HepG2 (cell line): ENCODE measurements around the gene LZTR1. TPM values are rescaled to one million over a fixed set of nuclear protein-coding genes. Genes with fewer than 3 reads are reported as not detected.
"Not testable (repeated sequence)": the region's sequence is repeated elsewhere in the genome, so short reads cannot be mapped to it uniquely, and the experiment has no call there.

ENCODE experiments used
- ATAC-seq: fragments of 200-7000 bp; cut with Tn5 transposase; 3 replicates; pipeline ENCODE4 v1.9.1; 2020; ENCODE audit warnings: mild to moderate bottlenecking, moderate library complexity
- BruUV-seq: library from RNA; stranded (reverse); fragments of 400-500 nt; replicated peaks from 2 replicates; lab custom pipeline; 2021; lab: Mats Ljungman, UMichigan
- CTCF ChIA-PET: fragments of 300-600 bp; formaldehyde crosslinking; extraction: SDS; loops from one replicate; lab custom pipeline; 2021; ENCODE audit warnings: low total read pairs, inconsistent platforms, low intra/inter-chr PET ratio; lab: Yijun Ruan, JAX
- POLR2A ChIA-PET: fragments of 350-600 bp; sonication (Branson Sonifier 250); formaldehyde crosslinking; loops from one replicate; lab custom pipeline; 2020; ENCODE audit warnings: antibody characterized with exemption, inconsistent platforms; lab: Yijun Ruan, JAX
- DNase-seq: peaks from one replicate; pipeline ENCODE4 v3.0.0-alpha.2; 2015; ENCODE audit warnings: low spot score
- FAIRE-seq: peaks from 3 replicates; lab custom pipeline; 2011; peaks lifted over from hg19 to GRCh38; lab: Jason Lieb, UNC
- H2AFZ ChIP-seq: one replicate; pipeline ENCODE4 v1.6.1; 2011; ENCODE audit warnings: low read length, inconsistent platforms
- H3K27ac ChIP-seq: fragments of 300-600 bp; 3 replicates; pipeline ENCODE4 v1.8.0; 2011; ENCODE audit warnings: mixed run types, mild to moderate bottlenecking, mixed read lengths, low read length, inconsistent platforms; ENCODE audit not compliant: insufficient read depth; ENCODE audit errors: extremely low read length
- H3K27me3 ChIP-seq, 2 experiments: fragments of 200-600 bp in 1 of 2; 2 replicates in 1 of 2; 3 replicates in 1 of 2; pipeline versions ENCODE4 v1.6.0 to v1.8.0; 2011; ENCODE audit warnings: low read length in 2 of 2, mild to moderate bottlenecking in 2 of 2, moderate library complexity in 2 of 2, inconsistent platforms in 1 of 2; ENCODE audit not compliant: insufficient read depth in 2 of 2, control insufficient read depth in 1 of 2
- H3K36me3 ChIP-seq, 2 experiments: fragments of 200-600 bp in 1 of 2; replicated peaks in 1 of 2; 2 replicates in 1 of 2; 3 replicates in 1 of 2; pipeline versions ENCODE4 v1.5.1 to v1.8.0; 2011; ENCODE audit warnings: low read length in 2 of 2, inconsistent platforms in 1 of 2; ENCODE audit not compliant: insufficient read depth in 2 of 2, control insufficient read depth in 1 of 2
- H3K4me1 ChIP-seq: 2 replicates; pipeline ENCODE4 v1.5.1; 2012; ENCODE audit warnings: low read length, inconsistent platforms; ENCODE audit not compliant: insufficient read depth
- H3K4me2 ChIP-seq: 2 replicates; pipeline ENCODE4 v1.6.0; 2011; ENCODE audit warnings: low read depth, low read length, inconsistent platforms
- H3K4me3 ChIP-seq, 3 experiments: fragments of 200-600 bp in 1 of 3; sonication (generic), shearing (Covaris generic) in 1 of 3; replicated peaks in 1 of 3; 2 replicates each; pipeline ENCODE4 v1.5.1; 2011 to 2016; ENCODE audit warnings: low read length in 3 of 3, inconsistent platforms in 2 of 3, low read depth in 2 of 3, mild to moderate bottlenecking in 2 of 3, control low read depth in 1 of 3, mixed read lengths in 1 of 3; ENCODE audit not compliant: insufficient read depth in 1 of 3
- H3K79me2 ChIP-seq: one replicate; pipeline ENCODE4 v1.6.1; 2011; ENCODE audit warnings: low read length, inconsistent platforms; ENCODE audit not compliant: insufficient read depth
- H3K9ac ChIP-seq: 2 replicates; pipeline ENCODE4 v1.6.0; 2011; ENCODE audit warnings: mild to moderate bottlenecking, low read depth, low read length, inconsistent platforms; ENCODE audit not compliant: insufficient read depth
- H3K9me3 ChIP-seq: 2 replicates; pipeline ENCODE4 v1.5.1; 2012; ENCODE audit warnings: mild to moderate bottlenecking, low read length
- H4K20me1 ChIP-seq: 2 replicates; pipeline ENCODE4 v1.6.0; 2011; ENCODE audit warnings: inconsistent platforms, mild to moderate bottlenecking, low read length, moderate library complexity; ENCODE audit not compliant: insufficient read depth
- BCLAF1 ChIP-seq: fragments of 450-650 bp; IDR thresholded peaks from 2 replicates; pipeline ENCODE4 v1.6.1; 2017; ENCODE audit warnings: mild to moderate bottlenecking
- BORCS8-MEF2B ChIP-seq: sonication (generic); formaldehyde crosslinking; IDR thresholded peaks from 2 replicates; pipeline ENCODE4 v1.8.0; 2022; ENCODE audit warnings: mild to moderate bottlenecking, missing genetic modification reagents
- DDIT3 ChIP-seq: sonication (generic); formaldehyde crosslinking; IDR thresholded peaks from 2 replicates; pipeline ENCODE4 v1.4.0; 2020; ENCODE audit warnings: mild to moderate bottlenecking, missing genetic modification reagents
- IKZF4 ChIP-seq: sonication (generic); formaldehyde crosslinking; IDR thresholded peaks from 2 replicates; pipeline ENCODE4 v1.5.1; 2020; ENCODE audit warnings: borderline replicate concordance, mild to moderate bottlenecking, low read depth, missing genetic modification reagents; ENCODE audit errors: not compliant biosample characterization
- PITX1 ChIP-seq: sonication (generic); formaldehyde crosslinking; IDR thresholded peaks from 2 replicates; pipeline ENCODE4 v1.5.1; 2020; ENCODE audit warnings: mild to moderate bottlenecking, missing genetic modification reagents
- SALL2 ChIP-seq: sonication (generic); formaldehyde crosslinking; IDR thresholded peaks from 2 replicates; pipeline ENCODE4 v1.8.1; 2023; ENCODE audit warnings: mild to moderate bottlenecking, missing genetic modification reagents, inconsistent platforms
- ZNF205 ChIP-seq: IDR thresholded peaks from 2 replicates; pipeline ENCODE4 v1.6.1; 2018; ENCODE audit warnings: missing biosample characterization, missing genetic modification reagents
- ZNF275 ChIP-seq: sonication (generic); formaldehyde crosslinking; IDR thresholded peaks from 2 replicates; pipeline ENCODE4 v1.8.0; 2022; ENCODE audit warnings: missing genetic modification reagents, mild to moderate bottlenecking, inconsistent platforms, borderline replicate concordance
- ZNF501 ChIP-seq: sonication (generic); formaldehyde crosslinking; IDR thresholded peaks from 2 replicates; pipeline ENCODE4 v1.5.1; 2020; ENCODE audit warnings: mild to moderate bottlenecking, moderate library complexity, missing genetic modification reagents
- ZNF816 ChIP-seq: sonication (generic); formaldehyde crosslinking; IDR thresholded peaks from 2 replicates; pipeline ENCODE4 v1.8.0; 2022; ENCODE audit warnings: missing genetic modification reagents, mild to moderate bottlenecking, borderline replicate concordance
- ZSCAN31 ChIP-seq: sonication (generic); formaldehyde crosslinking; IDR thresholded peaks from 2 replicates; pipeline ENCODE4 v1.5.0; 2020; ENCODE audit warnings: low read depth, mild to moderate bottlenecking, missing genetic modification reagents
- WGBS: methylation state at CpG from one replicate; pipeline ENCODE4 v1.1.6; 2017; ENCODE audit warnings: low lambda C conversion rate; 5-methylcytosine and 5-hydroxymethylcytosine counted together
- in situ Hi-C: cut with HindIII; loops from 2 replicates; pipeline ENCODE4 v1.10.0; 2017; ENCODE audit warnings: low pct_unique_long_range_greater_than_20kb; ENCODE audit not compliant: extremely low pct_ligation_motif_present
- intact Hi-C: fragments of 100-400 bp; cut with micrococcal nuclease; formaldehyde crosslinking; loops from one replicate; pipeline ENCODE4 v1.10.0; 2022; ENCODE audit not compliant: unreplicated experiment
- polyA plus RNA-seq, 8 experiments: library from polyadenylated mRNA; depleted of rRNA in 3 of 8; stranded (reverse) in 7 of 8; unstranded in 1 of 8; fragments of >200 nt; fragmentation: Illumina TruSeq in 4 of 8; extraction: Trizol in 4 of 8; gene quantifications; 2 replicates each; pipeline versions ENCODE4 v1.2.1 to v1.2.3, GENCODE V29; 2011 to 2016; ENCODE audit warnings: low read depth in 4 of 8, missing spikeins in 1 of 8, mixed read lengths in 1 of 8; ENCODE audit not compliant: insufficient read depth in 1 of 8
- total RNA-seq, 5 experiments: library from RNA; depleted of rRNA; stranded (reverse); fragments of >200 nt; fragmentation: Illumina TruSeq; extraction: Trizol; gene quantifications; 2 replicates each; pipeline ENCODE4 v1.2.3, GENCODE V29; 2016; ENCODE audit warnings: low read depth in 1 of 5

The LZTR1 gene
- total and polyA plus RNA-seq, 2 of the 13 experiments (the other 11 are each of a cell fraction or from before 2014, with no cell fraction given): 21.8 to 22.4 TPM

GRCh38 chr22:21003782-21004181 is 21.7 kb downstream of the LZTR1 start (continued):
- TF ChIP-seq IKZF4: no peak
- TF ChIP-seq ZNF816 (CRISPR knock-in tag): no peak
- no peak for TF ChIP-seq ZNF205
- TF ChIP-seq, all 625 proteins: peak for 5

GRCh38 chr22:21009208-21009607 is 27.1 kb downstream of the LZTR1 start:
- H3K4me3 ChIP-seq, H4K20me1 ChIP-seq, H3K27me3 ChIP-seq, H3K4me2 ChIP-seq, FAIRE-seq, H3K9me3 ChIP-seq, H3K9ac ChIP-seq, intact Hi-C loops, H2AFZ ChIP-seq, H3K36me3 ChIP-seq, POLR2A ChIA-PET, BruUV-seq, ATAC-seq, CTCF ChIA-PET, in situ Hi-C loops, DNase-seq, H3K27ac ChIP-seq, H3K79me2 ChIP-seq: not testable (repeated sequence)
- H3K4me1 ChIP-seq: peaks cover 14% of the 10 kb centered on the region
- 57% methylated on average over 5 of the region's 13 CpGs for WGBS

- H3K79me2 ChIP-seq: no peaks in the 10 kb centered on the region
- H3K27ac ChIP-seq: no peak overlapping the region
- no peaks in the 10 kb centered on the region for H3K9me3 ChIP-seq
- no peak overlapping the region for H3K9ac ChIP-seq
- in situ Hi-C loops (no loop called here), intact Hi-C loops (no loop called here)
- CTCF ChIA-PET: no interaction called here
- no peak overlapping the region for H3K4me3 ChIP-seq
- H3K36me3 ChIP-seq: no peaks in the 10 kb centered on the region
- BruUV-seq: no TSS peak
- H2AFZ ChIP-seq: no peak overlapping the region
- peaks cover 20% of the 10 kb centered on the region for H3K4me1 ChIP-seq
- POLR2A ChIA-PET: interaction anchor here (0.7 kb wide), 1 partner anchor 51 kb away, joined by 3 read pairs; no protein-coding TSS in a partner anchor
- FAIRE-seq: peak; percentile 48
- ATAC-seq: peak; percentile 90
- H3K27me3 ChIP-seq: no peaks in the 10 kb centered on the region; a peak in 1 of 5 replicates
- no peaks in the 10 kb centered on the region for H4K20me1 ChIP-seq
- WGBS: 26% methylated on average over 10 of the region's 10 CpGs
- no peak overlapping the region for H3K4me2 ChIP-seq
- peak; percentile 65 for DNase-seq
- TF ChIP-seq ZNF275 (CRISPR knock-in tag): 0 out of 2 replicates have a peak, but pooled peaks have one; percentile 33
- peak; percentile 75 for TF ChIP-seq SALL2 (CRISPR knock-in tag)
- no peak for TF ChIP-seq ZNF501 (CRISPR knock-in tag)
- TF ChIP-seq BCLAF1: no peak
- TF ChIP-seq ZSCAN31 (CRISPR knock-in tag): no peak
- peak; percentile 38; the same call in 1 of the 2 replicates for TF ChIP-seq PITX1 (CRISPR knock-in tag)
- no peak for TF ChIP-seq DDIT3 (CRISPR knock-in tag)
- no peak for TF ChIP-seq BORCS8-MEF2B (CRISPR knock-in tag)
Observed at GRCh38 chr22:21009638-21010425, 27.7 kb downstream of the LZTR1 start.
